Measurements from ENCODE around the gene PTTG1.
A peak's percentile ranks its signal among the peaks of the same experiment; 100 is the strongest.

Gene PTTG1

DNA sequence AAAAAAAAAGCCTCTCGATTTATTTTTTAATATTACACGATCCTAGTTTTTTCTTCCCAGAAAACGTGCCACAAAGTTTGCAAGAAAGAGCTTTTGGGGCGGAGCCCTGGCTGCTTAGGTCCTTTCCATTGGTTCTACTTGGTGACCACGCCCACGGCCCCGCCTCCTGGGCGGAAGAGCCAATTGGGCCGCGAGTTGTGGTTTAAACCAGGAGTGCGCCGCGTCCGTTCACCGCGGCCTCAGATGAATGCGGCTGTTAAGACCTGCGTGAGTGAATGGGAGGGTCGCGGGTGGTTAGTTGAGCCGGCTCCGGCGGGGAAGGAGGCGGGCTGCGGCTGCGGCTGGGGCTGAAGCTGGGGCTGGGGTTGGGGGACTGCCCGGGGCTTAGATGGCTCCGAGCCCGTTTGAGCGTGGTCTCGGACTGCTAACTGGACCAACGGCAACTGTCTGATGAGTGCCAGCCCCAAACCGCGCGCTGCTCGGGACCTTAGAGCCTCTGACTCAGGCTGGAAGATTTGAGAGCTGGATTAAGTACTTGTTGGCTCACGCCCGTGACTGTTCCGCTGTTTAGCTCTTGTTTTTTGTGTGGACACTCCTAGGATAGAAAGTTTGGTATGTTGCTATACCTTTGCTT, at the start of gene PTTG1:
TSS of gene PTTG1 (plus strand) at position 231 of the 634 bp plus-strand sequence. CDS start 458 bp downstream, outside the sequence.
- DNase-seq, result peak; percentile 88 to 90

DNA sequence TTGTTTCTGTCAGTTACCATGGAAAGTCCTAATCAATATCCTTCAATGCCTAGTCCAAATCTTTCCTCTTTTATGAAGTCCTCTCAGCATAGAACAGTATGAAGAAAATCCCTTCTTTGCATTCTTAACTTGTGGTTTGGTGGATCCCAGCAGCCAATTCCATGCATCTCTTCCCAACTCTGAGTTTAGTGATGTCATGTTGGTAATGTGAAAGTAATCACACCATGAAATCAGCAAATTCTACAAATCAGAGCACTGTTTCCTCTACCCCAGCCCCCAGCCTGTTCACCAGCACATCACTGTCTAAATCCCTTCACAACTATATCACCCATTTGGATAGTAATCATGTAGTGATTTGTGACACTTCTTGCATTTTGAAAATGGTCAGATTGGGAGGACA, 46.5 kb upstream of the PTTG1 start:
- no peak for DNase-seq

DNA sequence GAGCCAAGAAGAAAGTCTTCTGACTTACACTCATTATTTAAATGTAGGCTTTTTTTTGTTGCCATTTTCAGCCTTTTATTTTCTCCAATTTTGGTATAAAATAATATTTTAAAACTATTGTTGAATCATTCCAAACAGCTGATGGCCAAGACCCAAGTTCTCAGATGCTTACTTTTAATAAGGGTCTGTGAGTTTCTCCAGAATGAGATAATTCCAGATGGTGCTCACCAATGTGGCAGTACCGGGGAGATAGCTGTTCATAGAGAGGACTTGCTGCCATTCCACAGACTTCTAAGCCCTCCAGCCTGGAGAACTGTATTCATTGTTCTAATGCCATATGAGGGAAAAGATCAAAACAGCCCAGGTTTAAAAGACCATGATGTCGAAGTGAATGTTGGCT, 46.0 kb upstream of the PTTG1 start:
- no peak for DNase-seq

DNA sequence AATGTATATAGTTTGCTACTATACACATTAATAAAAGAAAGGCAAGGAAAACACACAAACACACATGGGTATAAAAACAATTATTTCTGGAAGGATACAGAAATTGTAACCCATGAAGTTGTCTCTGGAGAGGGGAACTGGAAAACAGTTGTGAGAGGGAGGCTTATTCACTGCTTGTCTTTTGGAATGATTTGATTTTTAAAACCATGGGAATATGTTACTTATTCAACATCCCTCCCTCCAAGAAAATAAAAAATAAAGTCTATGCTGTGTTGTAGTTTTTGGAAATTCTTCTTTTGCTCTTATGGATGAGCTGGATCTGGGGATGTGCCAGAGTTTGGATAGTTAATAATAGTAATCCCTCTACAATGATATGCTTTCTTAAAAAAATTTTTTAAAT, 45.2 kb upstream of the PTTG1 start:
- DNase-seq, result no peak

DNA sequence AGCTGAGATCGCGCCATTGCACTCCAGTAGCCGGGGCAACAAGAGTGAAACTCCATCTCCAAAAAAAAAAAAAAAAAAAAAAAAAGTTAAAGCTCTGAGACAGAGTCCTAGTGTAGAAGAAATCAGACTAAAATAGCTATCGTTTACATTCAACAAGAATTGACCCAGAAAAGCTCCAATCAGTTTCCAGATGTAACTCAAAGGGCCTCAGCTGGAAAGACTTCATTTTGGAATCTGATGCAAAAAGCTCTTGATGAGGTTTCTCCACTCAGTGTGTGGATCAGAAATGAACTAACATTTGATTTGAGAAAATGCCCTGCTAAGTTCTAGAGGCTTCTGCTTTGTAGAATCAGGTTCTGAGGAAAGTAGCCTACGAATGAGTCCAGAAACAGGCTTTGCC, 44.0 kb upstream of the PTTG1 start:
- DNase-seq, result no peak

DNA sequence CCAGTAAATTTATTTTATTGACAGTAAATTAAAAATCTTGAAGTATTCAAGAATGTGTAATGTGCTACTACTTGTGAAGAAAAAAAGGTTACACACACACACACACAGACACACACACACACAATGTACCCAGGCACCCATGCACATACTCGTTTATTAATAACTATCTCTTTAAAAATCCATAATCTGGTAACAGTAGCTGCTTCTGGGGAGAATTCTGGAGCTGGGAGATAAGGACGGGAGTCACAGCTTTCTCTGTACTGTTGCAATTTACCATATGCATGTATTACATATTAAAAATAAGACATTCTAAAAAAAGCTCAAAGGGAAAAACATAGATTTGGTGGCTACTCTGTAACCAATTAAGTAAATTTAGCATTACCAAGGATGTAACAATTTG, 43.3 kb upstream of the PTTG1 start:
- DNase-seq, result no peak

DNA sequence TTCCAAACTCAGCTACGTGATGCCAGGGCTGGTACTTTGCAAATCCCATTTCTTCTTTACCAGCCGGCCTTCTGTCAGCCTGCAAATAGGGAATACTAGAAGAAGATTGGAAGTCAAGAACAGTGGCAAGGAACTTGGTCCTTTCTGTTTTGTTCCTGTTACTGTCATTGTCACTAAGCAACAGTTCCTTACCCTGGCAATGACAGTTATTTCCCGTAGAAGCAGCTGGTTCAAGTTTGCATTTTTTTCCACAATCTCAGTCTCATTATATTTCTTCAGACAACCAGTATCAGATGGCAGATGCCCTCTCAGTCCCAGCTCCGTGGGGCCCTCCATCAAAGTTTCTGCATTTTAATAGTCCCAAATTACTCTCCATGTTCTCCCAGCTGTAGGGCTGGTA, 42.1 kb upstream of the PTTG1 start:
- DNase-seq, result no peak

DNA sequence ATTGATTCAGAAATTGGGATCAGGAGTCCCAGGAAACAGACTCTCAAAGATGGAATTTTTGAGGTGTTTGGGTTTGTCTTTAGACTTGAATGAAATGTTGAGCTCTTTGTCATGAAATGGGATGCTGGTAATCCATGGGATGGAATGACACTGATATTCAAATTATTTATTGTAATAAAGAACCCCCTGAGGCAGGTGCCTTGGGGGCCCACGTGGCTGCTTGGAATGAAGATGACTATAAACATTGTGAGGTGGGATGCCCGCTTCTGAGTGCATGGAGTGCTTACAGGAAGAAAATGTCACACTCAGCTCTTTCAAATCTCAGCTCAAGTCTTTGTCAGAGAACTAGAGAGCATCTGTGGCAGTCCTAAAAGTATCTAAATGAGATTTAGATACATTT, 41.6 kb upstream of the PTTG1 start:
- no peak for DNase-seq

DNA sequence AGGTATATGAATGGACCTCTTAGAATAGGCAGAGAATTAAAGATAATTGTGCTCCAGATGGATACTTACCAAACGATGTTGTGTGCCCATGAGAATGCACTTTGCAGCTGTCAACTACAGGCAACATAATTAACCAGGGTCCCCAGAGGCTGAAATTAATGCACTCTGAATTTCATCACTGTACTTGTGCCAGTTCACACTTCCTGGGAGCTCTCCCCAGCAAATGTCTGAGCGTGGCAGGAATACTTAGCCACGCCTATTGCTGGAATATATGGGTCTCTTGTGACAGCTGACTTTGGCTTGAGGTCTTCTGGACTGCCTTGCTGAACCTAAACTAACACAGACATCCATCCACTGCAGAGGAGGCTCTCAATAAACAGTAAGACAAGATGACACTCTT, 39.3 kb upstream of the PTTG1 start:
- no peak for DNase-seq

DNA sequence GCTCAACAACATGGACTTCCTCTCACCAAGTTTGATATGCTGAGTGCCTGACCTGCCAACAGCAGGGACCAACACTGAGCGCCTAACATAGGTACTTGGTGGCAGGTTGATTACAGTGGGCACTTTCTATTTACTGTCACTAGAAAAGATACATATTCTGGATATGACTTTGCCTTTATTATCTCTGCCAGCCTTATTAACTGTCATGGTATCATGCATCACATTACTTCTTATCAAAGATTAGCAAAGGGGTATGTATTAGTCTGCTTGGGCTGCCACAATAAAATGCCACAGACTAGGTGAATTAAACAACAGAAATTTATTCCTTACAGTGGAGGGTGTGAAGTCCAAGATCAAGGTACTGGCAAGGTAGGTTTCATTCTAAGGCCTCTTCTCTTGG, 37.0 kb upstream of the PTTG1 start:
- DNase-seq, result no peak

DNA sequence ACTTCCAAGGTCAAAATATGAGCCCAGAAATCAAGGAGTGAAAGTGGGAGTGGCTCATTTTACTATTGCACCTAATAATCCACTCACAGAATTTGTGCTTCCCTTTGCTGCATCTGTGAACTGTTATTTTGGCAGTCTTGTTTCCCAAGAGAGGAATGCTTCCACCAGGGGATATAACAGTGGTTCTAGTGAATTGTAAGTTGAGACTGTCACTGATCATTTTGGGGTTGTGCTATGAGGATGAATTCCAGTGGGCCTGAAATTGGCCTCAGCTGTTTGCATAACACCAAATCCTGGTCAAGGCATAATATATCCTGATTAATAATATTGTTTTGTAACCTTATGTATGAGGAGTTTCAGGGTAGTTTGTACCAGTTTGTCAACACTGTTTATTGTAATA, 36.2 kb upstream of the PTTG1 start:
- DNase-seq, result no peak

DNA sequence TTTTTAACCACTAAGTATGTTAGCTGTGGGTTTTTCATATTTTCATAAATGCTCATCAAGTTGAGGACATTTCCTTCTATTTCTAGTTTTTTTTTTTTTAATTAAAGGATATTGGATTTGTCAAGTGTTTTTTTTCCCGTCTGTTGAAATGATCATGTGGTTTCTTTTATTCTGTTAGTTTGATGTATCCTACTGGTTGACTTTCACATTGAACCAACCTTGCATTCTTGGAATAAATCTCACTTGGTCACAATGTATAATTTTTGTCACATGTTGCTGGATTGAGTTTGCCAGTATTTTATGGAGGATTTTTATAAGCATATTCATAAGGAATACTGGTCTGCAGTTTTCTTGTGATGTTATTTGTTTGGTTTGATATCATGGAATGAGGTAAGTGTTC, 34.2 kb upstream of the PTTG1 start:
- no peak for DNase-seq

DNA sequence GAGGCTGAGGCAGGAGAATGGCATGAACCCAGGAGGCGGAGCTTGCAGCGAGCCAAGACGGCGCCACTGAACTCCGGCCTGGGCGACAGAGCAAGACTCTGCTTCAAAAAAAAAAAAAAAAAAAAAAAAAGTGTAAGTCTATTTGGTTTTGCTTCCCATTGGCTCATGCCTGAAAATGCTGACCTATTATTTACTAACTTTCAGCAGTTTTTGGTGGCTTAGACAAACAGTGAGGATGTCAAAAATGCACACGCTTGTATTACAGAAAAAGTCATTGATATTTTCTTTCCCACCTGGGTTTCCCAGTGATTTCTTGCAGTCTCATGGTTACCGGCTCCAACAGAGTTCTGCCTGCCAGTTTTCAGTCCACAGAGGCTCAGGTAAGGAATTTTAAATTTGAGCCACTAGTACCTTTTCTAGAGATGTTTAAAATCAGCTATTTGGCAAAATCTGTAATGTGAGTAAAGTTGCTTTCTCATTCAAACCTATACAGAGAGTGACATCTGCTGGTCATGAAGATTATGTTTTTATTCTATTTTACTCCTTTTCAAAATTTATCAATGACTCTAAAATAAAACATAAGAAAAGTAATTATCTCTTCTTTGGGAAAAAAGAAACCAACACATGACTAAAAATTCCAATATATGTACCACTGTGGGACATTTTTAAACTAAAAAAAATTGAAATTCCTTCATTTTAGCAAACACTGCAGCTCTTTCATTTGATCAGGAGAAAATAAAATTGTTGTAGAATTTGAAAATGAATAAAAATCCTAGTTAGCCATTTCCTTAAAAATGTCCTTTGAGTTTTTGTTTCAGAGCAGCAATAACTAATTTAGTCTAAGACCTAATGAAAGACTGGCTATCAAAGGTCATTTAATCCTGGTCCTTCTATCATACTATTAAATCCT, 30.6 kb upstream of the PTTG1 start:
- no peak for DNase-seq

DNA sequence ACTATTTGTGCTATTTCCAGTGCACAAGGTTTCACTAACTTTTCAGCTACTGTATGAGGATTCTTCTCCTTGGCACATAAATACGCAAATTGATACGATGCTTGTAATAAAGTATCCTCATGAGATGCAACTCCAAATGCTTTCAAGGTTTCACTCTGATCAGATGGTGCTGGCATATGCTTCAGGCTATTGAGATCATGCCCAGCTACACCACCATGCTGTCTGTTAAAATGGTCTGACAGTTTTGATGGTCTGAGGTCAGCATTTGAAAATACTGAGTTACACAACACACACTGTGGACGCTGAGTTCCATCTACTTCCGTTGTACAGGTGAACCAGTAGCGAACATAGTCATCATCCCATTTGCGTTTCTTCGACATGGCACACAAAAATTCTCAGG, 26.5 kb upstream of the PTTG1 start:
- DNase-seq, result no peak

DNA sequence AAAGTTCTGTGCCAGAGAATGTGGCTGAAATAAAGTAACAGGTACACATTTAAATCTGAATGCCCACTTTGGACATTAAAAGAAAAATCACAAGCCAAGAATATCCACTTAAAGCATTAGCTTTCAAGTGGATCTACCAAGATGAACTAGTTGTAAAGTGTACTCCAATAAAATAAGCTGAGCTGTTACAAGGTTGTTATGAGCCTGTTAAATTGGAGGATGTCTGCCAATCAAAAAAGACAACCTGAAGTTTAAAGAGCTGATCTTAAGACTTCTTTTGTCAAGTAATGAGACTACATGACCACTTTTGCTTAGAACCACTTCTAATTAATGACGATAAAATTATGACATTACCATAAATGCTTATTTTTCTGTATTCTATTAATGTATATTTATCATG, 24.2 kb upstream of the PTTG1 start:
- DNase-seq, result no peak

DNA sequence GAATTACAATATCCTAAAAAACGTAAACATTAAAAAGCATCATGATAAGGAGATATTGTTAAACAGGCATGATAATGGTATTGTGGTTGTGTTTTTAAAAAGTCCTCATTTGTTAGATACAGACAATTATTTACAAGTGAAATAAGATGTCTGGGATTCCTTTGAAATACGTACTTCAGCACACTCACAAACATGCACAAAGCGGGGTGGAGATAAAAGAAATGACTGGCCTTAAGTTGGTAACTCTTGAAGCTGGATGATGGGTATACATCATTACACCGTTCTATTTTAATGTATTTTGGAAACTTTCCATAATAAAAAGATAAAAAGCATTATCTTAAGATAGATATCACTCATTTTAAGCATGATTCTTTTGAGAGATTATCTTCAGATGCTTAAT, 22.8 kb upstream of the PTTG1 start:
- no peak for DNase-seq

DNA sequence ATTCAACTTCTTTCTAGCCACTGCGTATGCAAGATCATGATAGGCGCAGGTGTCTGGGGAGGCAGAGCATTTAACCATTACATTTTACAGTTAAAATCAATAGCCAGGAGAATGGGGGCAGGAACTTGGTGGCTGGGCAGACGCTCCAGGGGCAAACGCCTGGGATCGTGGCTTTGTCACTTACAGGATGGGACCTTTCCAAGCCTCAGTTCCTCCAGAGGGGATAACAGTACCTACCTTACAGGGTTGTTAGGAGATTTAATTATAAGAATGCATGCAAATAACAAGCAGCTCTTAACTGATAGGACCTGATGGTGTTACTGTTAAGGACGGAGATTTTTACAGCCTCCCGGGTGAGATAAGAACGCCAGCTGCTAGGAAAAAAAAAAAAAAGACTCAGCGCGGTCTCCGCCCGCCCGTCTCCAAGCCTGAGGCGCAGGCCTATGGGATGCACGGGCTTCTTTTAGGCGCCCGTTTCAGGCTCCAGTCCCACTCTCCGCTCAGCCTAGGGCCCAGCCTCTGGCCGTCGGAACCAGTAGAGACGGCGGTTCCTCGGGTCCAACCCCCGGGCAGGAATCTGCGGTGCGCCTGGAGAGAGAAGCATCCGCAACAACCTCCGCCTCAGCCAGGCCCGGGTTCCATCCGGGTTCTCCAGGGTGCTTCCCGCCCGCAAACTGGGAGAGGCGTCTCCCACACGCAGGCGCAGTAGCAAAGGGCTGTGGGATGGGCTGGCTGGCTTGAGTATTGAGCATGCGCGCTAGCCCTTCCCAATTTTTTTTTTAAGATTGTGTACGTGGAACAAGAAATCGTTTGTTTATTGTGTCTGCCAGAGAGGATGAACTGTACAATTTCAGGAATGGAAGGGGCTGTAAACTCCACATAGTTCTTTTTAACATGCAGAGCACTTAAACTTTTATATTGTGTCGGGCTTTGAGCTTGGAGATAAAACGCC, 22.0 kb upstream of the PTTG1 start, which contains the start of gene FAM200C:
TSS of gene FAM200C (minus strand) at position 653 of the 952 bp plus-strand sequence. CDS start 4,564 bp downstream, outside the sequence.
- peak; percentile 56 to 67 for DNase-seq

DNA sequence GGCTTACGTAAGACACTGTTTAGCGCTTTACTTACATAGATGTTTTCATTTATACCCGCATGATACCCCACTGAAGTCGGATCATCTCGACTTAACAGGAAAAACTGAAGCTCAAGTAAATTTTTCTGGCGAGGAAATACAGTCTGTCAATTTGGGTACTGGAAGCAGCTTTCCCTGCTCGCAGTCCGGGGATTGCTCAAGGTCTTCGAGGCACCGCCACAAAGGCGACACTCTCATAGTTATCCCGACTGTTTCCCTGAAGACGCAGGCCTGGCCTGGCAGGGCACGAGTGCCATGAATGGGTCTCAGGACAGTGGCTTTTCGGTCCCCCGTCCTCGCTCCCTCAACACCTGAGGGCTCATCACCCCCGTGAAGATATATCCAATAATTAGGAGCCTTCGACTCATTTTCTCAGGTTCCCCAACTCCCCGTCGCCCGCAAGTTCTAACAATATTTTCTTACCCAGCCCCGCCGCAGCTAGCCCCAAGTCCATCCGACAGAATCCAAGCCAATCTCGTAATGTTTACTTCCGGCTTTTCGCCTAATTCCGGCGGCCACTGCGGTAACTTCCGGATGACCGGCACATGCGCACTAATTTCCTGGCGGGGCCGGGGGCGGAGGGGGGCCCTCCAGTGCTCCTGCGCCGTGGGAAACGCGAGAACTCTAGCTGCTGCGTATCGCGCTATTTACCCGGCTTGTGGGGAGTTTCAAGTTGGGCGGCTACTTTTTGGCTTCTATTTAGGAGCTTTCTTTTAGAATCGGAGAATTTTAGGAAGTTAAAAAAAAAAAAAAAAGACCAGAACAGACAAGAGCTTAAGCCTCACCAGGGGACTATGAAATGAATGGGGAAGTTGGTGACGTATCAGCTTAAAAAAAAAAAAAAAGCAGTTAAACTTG, 2.8 kb upstream of the PTTG1 start, which contains the start of gene SLU7:
TSS of gene SLU7 (minus strand) at position 521 of the 897 bp plus-strand sequence. CDS start 3,787 bp downstream, outside the sequence.
- DNase-seq, result peak; percentile 88 to 91

DNA sequence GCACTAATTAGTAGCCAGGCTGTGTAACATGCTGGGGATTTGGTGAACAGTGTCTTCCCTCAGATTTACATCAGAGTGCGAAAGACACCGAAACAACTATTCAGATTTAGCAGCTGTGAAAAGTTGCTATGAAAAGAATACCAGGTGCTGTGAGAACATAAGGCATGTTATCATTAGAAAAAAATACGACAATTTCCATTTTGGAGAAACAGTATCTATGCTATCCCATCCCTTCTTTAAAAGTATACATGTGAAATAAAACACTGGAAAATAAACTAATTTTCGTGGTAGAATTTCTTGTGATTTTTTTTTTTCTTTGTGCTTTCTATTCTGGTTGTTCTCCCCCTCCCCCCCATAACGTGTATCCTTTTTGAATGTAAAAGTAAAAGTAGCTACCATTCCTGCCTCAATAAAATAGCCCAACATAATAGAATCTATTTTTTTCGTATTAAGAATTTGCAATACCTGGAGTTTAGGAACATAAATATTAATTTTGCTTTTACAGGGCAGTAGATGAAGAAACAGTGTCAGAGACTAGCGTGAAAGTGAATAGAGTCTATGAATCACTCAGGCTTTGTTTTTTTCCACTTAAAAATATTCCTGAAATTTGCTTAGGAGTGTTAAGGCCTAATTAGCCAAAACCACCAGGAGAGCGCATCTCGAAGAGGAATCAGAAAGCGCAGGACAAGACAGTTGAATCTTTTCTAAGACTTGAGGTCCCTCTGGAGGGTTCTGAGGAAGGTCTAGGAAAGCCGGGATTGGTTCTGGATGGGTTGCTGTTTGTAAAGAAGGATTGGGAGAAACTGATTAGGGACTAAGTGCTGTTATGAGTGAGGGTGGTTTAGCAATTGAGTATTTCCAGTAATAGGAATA, 2.0 kb upstream of the PTTG1 start:
- no peak for DNase-seq

DNA sequence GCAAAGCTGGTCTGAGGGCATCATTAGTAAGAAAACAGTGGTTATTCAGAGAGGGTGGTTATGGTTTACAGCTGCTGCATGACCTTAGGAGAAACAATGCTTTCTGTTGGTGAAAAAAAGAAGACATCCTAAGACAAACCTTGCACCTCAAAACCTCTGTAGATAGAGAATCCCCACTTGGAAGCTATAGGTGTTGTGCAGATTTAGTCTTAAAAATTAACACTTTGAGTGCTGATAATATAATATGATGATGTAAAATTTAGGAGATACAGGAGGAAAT, 1.4 kb upstream of the PTTG1 start:
- DNase-seq, result no peak

DNA sequence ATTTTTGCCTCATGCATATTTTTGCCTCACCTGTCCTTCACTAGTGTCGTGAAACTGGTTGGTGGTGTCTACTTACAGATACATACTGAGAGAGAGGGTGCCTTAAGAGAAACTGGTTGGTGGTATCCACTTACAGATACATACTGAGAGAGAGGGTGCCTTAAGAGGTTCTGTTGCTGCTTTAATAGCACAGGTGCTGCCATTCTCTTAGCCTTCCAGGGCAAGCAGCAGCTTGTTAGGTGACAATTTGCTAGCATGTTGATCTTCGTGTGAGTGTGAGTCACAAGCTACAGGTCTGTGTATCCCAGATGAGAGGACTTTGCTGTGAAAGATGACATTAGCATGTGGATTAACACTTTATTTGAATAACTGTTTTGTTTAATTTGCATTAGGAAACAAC, 1.4 kb downstream of the PTTG1 start:
- DNase-seq, result no peak
